Measurements from ENCODE around the gene GKN1.

Gene GKN1

GRCh38 chr2:69003731-69004130, 29.3 kb downstream of the GKN1 start:
- Mint-ChIP-seq H3K27ac (no peak overlapping the region), H3K4me1 (ENCODE audit: low read depth) (peaks cover 6% of the 10 kb centered on the region), H3K27me3 (peaks cover 8% of the 10 kb centered on the region), H3K36me3 (ENCODE audit: low read depth) (no peaks in the 10 kb centered on the region), H3K4me3 (no peak overlapping the region), H3K9me3 (peaks cover 16% of the 10 kb centered on the region)
- intact Hi-C loops (cut with micrococcal nuclease): loop anchor here (5.0 kb wide), 1 partner anchor 46 kb away; no protein-coding TSS in a partner anchor

- peaks cover 20% of the 10 kb centered on the region for H3K27me3 Mint-ChIP-seq
- H3K36me3 Mint-ChIP-seq (ENCODE audit: low read depth): no peaks in the 10 kb centered on the region
Observed at GRCh38 chr2:69007169-69007568, 32.7 kb downstream of the GKN1 start.

GRCh38 chr2:69007603-69008002, 33.2 kb downstream of the GKN1 start:
- no peaks in the 10 kb centered on the region for H3K36me3 Mint-ChIP-seq (ENCODE audit: low read depth)
- peaks cover 15% of the 10 kb centered on the region for H3K4me1 Mint-ChIP-seq (ENCODE audit: low read depth)
- no peak overlapping the region for H3K27ac Mint-ChIP-seq
- peaks cover 24% of the 10 kb centered on the region for H3K27me3 Mint-ChIP-seq
- intact Hi-C loops (cut with micrococcal nuclease): no loop called here
- H3K9me3 Mint-ChIP-seq: peaks cover 2% of the 10 kb centered on the region
- no peak overlapping the region for H3K4me3 Mint-ChIP-seq

More at GRCh38 chr2:69007169-69007568, 32.7 kb downstream of the GKN1 start:
- Mint-ChIP-seq H3K27ac (no peak overlapping the region), H3K9me3 (peaks cover 6% of the 10 kb centered on the region), H3K4me1 (ENCODE audit: low read depth) (peaks cover 10% of the 10 kb centered on the region), H3K4me3 (no peak overlapping the region)
- intact Hi-C loops (cut with micrococcal nuclease): no loop called here

GRCh38 chr2:69010437-69011194, 36.2 kb downstream of the GKN1 start:
- Mint-ChIP-seq H3K36me3 (ENCODE audit: low read depth) (no peaks in the 10 kb centered on the region), H3K27me3 (peaks cover 49% of the 10 kb centered on the region), H3K4me1 (ENCODE audit: low read depth) (peaks cover 27% of the 10 kb centered on the region), H3K27ac (no peak overlapping the region), H3K9me3 (no peaks in the 10 kb centered on the region), H3K4me3 (no peak overlapping the region)
- intact Hi-C loops (cut with micrococcal nuclease): no loop called here

GRCh38 chr2:69011611-69012157, 37.2 kb downstream of the GKN1 start:
- Mint-ChIP-seq H3K36me3 (ENCODE audit: low read depth) (no peaks in the 10 kb centered on the region), H3K27ac (no peak overlapping the region), H3K4me3 (no peak overlapping the region), H3K4me1 (ENCODE audit: low read depth) (peaks cover 27% of the 10 kb centered on the region), H3K27me3 (peaks cover 49% of the 10 kb centered on the region), H3K9me3 (no peaks in the 10 kb centered on the region)
- intact Hi-C loops (cut with micrococcal nuclease): loop anchor here (2.0 kb wide), 1 partner anchor 67 kb away; no protein-coding TSS in a partner anchor

GRCh38 chr2:69012310-69013141, 38.1 kb downstream of the GKN1 start:
- Mint-ChIP-seq H3K9me3 (no peaks in the 10 kb centered on the region), H3K4me1 (ENCODE audit: low read depth) (peaks cover 27% of the 10 kb centered on the region), H3K27ac (peak overlapping the region; percentile 35), H3K4me3 (peak overlapping the region; percentile 77), H3K27me3 (peaks cover 57% of the 10 kb centered on the region), H3K36me3 (ENCODE audit: low read depth) (no peaks in the 10 kb centered on the region)
- intact Hi-C loops (cut with micrococcal nuclease): loop anchor here (2.0 kb wide), 1 partner anchor 68 kb away; no protein-coding TSS in a partner anchor

GRCh38 chr2:69013142-69013839, 38.9 kb downstream of the GKN1 start, which contains the start of gene ANTXR1:
TSS of gene ANTXR1 (plus strand) at chr2:69013179. CDS start at chr2:69013500, 321 bp downstream.
- intact Hi-C loops (cut with micrococcal nuclease): loop anchor here (2.0 kb wide), 1 partner anchor 68 kb away; no protein-coding TSS in a partner anchor
- H3K36me3 Mint-ChIP-seq (ENCODE audit: low read depth): no peaks in the 10 kb centered on the region
- no peaks in the 10 kb centered on the region for H3K9me3 Mint-ChIP-seq
- H3K27ac Mint-ChIP-seq: peak within 1 kb of the TSS; percentile 35
- peak within 1 kb of the TSS; percentile 77 for H3K4me3 Mint-ChIP-seq
- H3K27me3 Mint-ChIP-seq: peaks cover 64% of the 10 kb centered on the region
- peaks cover 27% of the 10 kb centered on the region for H3K4me1 Mint-ChIP-seq (ENCODE audit: low read depth)

GRCh38 chr2:69013840-69014821, 39.7 kb downstream of the GKN1 start:
- Mint-ChIP-seq H3K4me1 (ENCODE audit: low read depth) (peaks cover 27% of the 10 kb centered on the region), H3K4me3 (peak overlapping the region; percentile 77), H3K36me3 (ENCODE audit: low read depth) (no peaks in the 10 kb centered on the region), H3K9me3 (no peaks in the 10 kb centered on the region), H3K27me3 (peaks cover 68% of the 10 kb centered on the region), H3K27ac (no peak overlapping the region)
- intact Hi-C loops (cut with micrococcal nuclease): loop anchor here (2.0 kb wide), 1 partner anchor 69 kb away; no protein-coding TSS in a partner anchor

GRCh38 chr2:69017080-69017479, 42.6 kb downstream of the GKN1 start:
- no peaks in the 10 kb centered on the region for H3K9me3 Mint-ChIP-seq
- H3K27me3 Mint-ChIP-seq: peaks cover 56% of the 10 kb centered on the region
- peaks cover 24% of the 10 kb centered on the region for H3K4me1 Mint-ChIP-seq (ENCODE audit: low read depth)
- intact Hi-C loops (cut with micrococcal nuclease): no loop called here
- no peak overlapping the region for H3K4me3 Mint-ChIP-seq
- no peaks in the 10 kb centered on the region for H3K36me3 Mint-ChIP-seq (ENCODE audit: low read depth)
- H3K27ac Mint-ChIP-seq: no peak overlapping the region

- Mint-ChIP-seq H3K27me3 (peaks cover 49% of the 10 kb centered on the region), H3K4me3 (no peak overlapping the region), H3K36me3 (ENCODE audit: low read depth) (no peaks in the 10 kb centered on the region), H3K27ac (no peak overlapping the region), H3K9me3 (no peaks in the 10 kb centered on the region), H3K4me1 (ENCODE audit: low read depth) (peaks cover 16% of the 10 kb centered on the region)
- intact Hi-C loops (cut with micrococcal nuclease): no loop called here
Observed at GRCh38 chr2:69017835-69018234, 43.4 kb downstream of the GKN1 start.

- Mint-ChIP-seq H3K27ac (no peak overlapping the region), H3K4me1 (ENCODE audit: low read depth) (peaks cover 8% of the 10 kb centered on the region), H3K9me3 (no peaks in the 10 kb centered on the region), H3K36me3 (ENCODE audit: low read depth) (no peaks in the 10 kb centered on the region), H3K27me3 (peaks cover 40% of the 10 kb centered on the region), H3K4me3 (no peak overlapping the region)
- intact Hi-C loops (cut with micrococcal nuclease): no loop called here
Observed at GRCh38 chr2:69018678-69019095, 44.3 kb downstream of the GKN1 start.

- no peaks in the 10 kb centered on the region for H3K36me3 Mint-ChIP-seq (ENCODE audit: low read depth)
- H3K4me1 Mint-ChIP-seq (ENCODE audit: low read depth): no peaks in the 10 kb centered on the region
- peaks cover 26% of the 10 kb centered on the region for H3K27me3 Mint-ChIP-seq
- H3K9me3 Mint-ChIP-seq: no peaks in the 10 kb centered on the region
- no peak overlapping the region for H3K27ac Mint-ChIP-seq
- H3K4me3 Mint-ChIP-seq: no peak overlapping the region
- intact Hi-C loops (cut with micrococcal nuclease): no loop called here
Observed at GRCh38 chr2:69020496-69021426, 46.3 kb downstream of the GKN1 start.

All from dendritic cell treated with granulocyte-macrophage colony-stimulating factor and Interleukin-4, amounts not matched to agents 40 ng/mL and 50 ng/mL, for 4 days (primary cell).